ENCODE measurements around the gene ATP6V0E1. TPM values are rescaled to one million over a fixed set of nuclear protein-coding genes. Genes with fewer than 3 reads are reported as not detected.

ATP6V0E1 gene
- total RNA-seq, 1 experiment from 2014 or later: 332 TPM

- TF ChIP-seq CTCF (IDR thresholded peaks at IDR 0.05) (no peak), SIN3A (IDR thresholded peaks at IDR 0.05; ENCODE audit: borderline replicate concordance, insufficient read depth, low read depth, low read length) (no peak), REST (IDR thresholded peaks at IDR 0.05; ENCODE audit: insufficient read depth in 1 of 2, low read depth in 2 of 2, low read length in 1 of 2) (no peak), POLR2AphosphoS5 (IDR thresholded peaks at IDR 0.05; ENCODE audit: low read depth, low read length) (no peak), TCF7L2 (IDR thresholded peaks at IDR 0.05; ENCODE audit: low read depth, low read length) (no peak)
- in situ Hi-C loops (cut with HindIII; ENCODE audit: low pct_unique_long_range_greater_than_20kb, low sequenced_read_pairs) (no loop called here), intact Hi-C loops (cut with micrococcal nuclease; ENCODE audit: unreplicated experiment) (no loop called here)
- Histone ChIP-seq H3K36me3 (ENCODE audit: control insufficient read depth, insufficient read depth, low read length) (peaks cover 18% of the 10 kb centered on the region), H3K27ac (ENCODE audit: low read length) (no peak overlapping the region), H3K4me3 (ENCODE audit: low read depth in 2 of 2, low read length in 2 of 2) (no peak overlapping the region), H3K27me3 (ENCODE audit: control insufficient read depth, insufficient read depth, low read length) (no peaks in the 10 kb centered on the region), H3K9me3 (ENCODE audit: control insufficient read depth, insufficient read depth, low read depth, low read length) (no peaks in the 10 kb centered on the region), H3K4me1 (ENCODE audit: control insufficient read depth, insufficient read depth, low read length) (no peaks in the 10 kb centered on the region)
- BruUV-seq (replicated peaks): no TSS peak
- POLR2A ChIA-PET: no interaction called here
- no peak for DNase-seq (ENCODE audit: low read depth, low spot score)
- ATAC-seq: no peak
- CTCF ChIA-PET: no interaction called here
These were observed 10.8 kb downstream of the ATP6V0E1 start for GRCh38 chr5:172994405-172994804.

- intact Hi-C loops (cut with micrococcal nuclease; ENCODE audit: unreplicated experiment): no loop called here
These were observed 15.9 kb downstream of the ATP6V0E1 start for GRCh38 chr5:172999372-172999973.

More at GRCh38 chr5:172999372-172999973, 15.9 kb downstream of the ATP6V0E1 start:
- ChIA-PET POLR2A (no interaction called here), CTCF (no interaction called here)
- no peaks in the 10 kb centered on the region for H3K9me3 ChIP-seq (ENCODE audit: control insufficient read depth, insufficient read depth, low read depth, low read length)
- H3K36me3 ChIP-seq (ENCODE audit: control insufficient read depth, insufficient read depth, low read length): peaks cover 13% of the 10 kb centered on the region
- TF ChIP-seq CTCF (IDR thresholded peaks at IDR 0.05) (no peak), REST (IDR thresholded peaks at IDR 0.05; ENCODE audit: insufficient read depth in 1 of 2, low read depth in 2 of 2, low read length in 1 of 2) (no peak), TCF7L2 (IDR thresholded peaks at IDR 0.05; ENCODE audit: low read depth, low read length) (no peak), SIN3A (IDR thresholded peaks at IDR 0.05; ENCODE audit: borderline replicate concordance, insufficient read depth, low read depth, low read length) (no peak), POLR2AphosphoS5 (IDR thresholded peaks at IDR 0.05; ENCODE audit: low read depth, low read length) (no peak)
- no peaks in the 10 kb centered on the region for H3K27me3 ChIP-seq (ENCODE audit: control insufficient read depth, insufficient read depth, low read length)
- no TSS peak for BruUV-seq (replicated peaks)
- H3K27ac ChIP-seq (ENCODE audit: low read length): no peak overlapping the region
- ATAC-seq: no peak
- H3K4me1 ChIP-seq (ENCODE audit: control insufficient read depth, insufficient read depth, low read length): no peaks in the 10 kb centered on the region
- DNase-seq (ENCODE audit: low read depth, low spot score): no peak
- H3K4me3 ChIP-seq (ENCODE audit: low read depth in 2 of 2, low read length in 2 of 2): no peak overlapping the region
- in situ Hi-C loops (cut with HindIII; ENCODE audit: low pct_unique_long_range_greater_than_20kb, low sequenced_read_pairs): no loop called here
